ENCODE results near the gene SLC22A17.

SLC22A17 gene

GRCh38 chr14:23361320-23361719 is 8.6 kb upstream of the SLC22A17 start:
- DNase-seq: no peak

GRCh38 chr14:23360496-23360895 is 7.8 kb upstream of the SLC22A17 start:
- DNase-seq: no peak

- no peak for DNase-seq
These were observed 7.2 kb upstream of the SLC22A17 start for GRCh38 chr14:23359722-23360447.

GRCh38 chr14:23359167-23359626 is 6.5 kb upstream of the SLC22A17 start:
- DNase-seq: no peak

- DNase-seq: no peak
These were observed 6.0 kb upstream of the SLC22A17 start for GRCh38 chr14:23358553-23359166.

- no peak for DNase-seq
These were observed 5.4 kb upstream of the SLC22A17 start for GRCh38 chr14:23358042-23358441.

- no peak for DNase-seq
These were observed 4.6 kb upstream of the SLC22A17 start for GRCh38 chr14:23357261-23357660.

- DNase-seq: no peak
These were observed 4.0 kb upstream of the SLC22A17 start for GRCh38 chr14:23356662-23357061.

GRCh38 chr14:23355871-23356435 is 3.3 kb upstream of the SLC22A17 start:
- DNase-seq: no peak

GRCh38 chr14:23354990-23355389 is 2.3 kb upstream of the SLC22A17 start:
- DNase-seq: no peak

GRCh38 chr14:23353433-23353780 is 720 bp upstream of the SLC22A17 start:
- no peak for DNase-seq

- DNase-seq: no peak
These were observed 794 bp downstream of the SLC22A17 start for GRCh38 chr14:23351681-23352505.

GRCh38 chr14:23349156-23349845 is 3.4 kb downstream of the SLC22A17 start:
- DNase-seq: no peak

GRCh38 chr14:23348297-23348655 is 4.4 kb downstream of the SLC22A17 start:
- no peak for DNase-seq

- DNase-seq: no peak
These were observed 5.0 kb downstream of the SLC22A17 start for GRCh38 chr14:23347406-23348296.

- no peak for DNase-seq
These were observed 5.8 kb downstream of the SLC22A17 start for GRCh38 chr14:23346693-23347405.

GRCh38 chr14:23345987-23346692 is 6.5 kb downstream of the SLC22A17 start:
- no peak for DNase-seq

- DNase-seq: no peak
These were observed 8.2 kb downstream of the SLC22A17 start for GRCh38 chr14:23344481-23344880.

GRCh38 chr14:23339506-23340268 is 13.0 kb downstream of the SLC22A17 start:
- no peak for DNase-seq

- no peak for DNase-seq
These were observed 17.1 kb downstream of the SLC22A17 start for GRCh38 chr14:23335623-23336022.

Data from CD4-positive, alpha-beta T cell treated with Interleukin-21 for 1 hour (primary cell).